ENCODE measurements around the gene LIN7B. TPM values are rescaled to one million over a fixed set of nuclear protein-coding genes. Genes with fewer than 3 reads are reported as not detected.

Gene LIN7B
- total RNA-seq, 2 donors from 2014 or later, result 9.5 to 14.9 TPM

GRCh38 chr19:49104229-49104864 is 9.8 kb upstream of the LIN7B start:
- H3K4me3 Mint-ChIP-seq, result no peak overlapping the region
- H3K9me3 Mint-ChIP-seq, result no peaks in the 10 kb centered on the region
- H3K36me3 Mint-ChIP-seq (ENCODE audit: low read depth), result peaks cover 70% of the 10 kb centered on the region
- Histone ChIP-seq H3K36me3 (ENCODE audit: control insufficient read depth, insufficient read depth, low read length) (peaks cover 89% of the 10 kb centered on the region), H3K4me3 (ENCODE audit: low read length) (no peak overlapping the region), H3K27ac (ENCODE audit: low read depth, low read length) (peak overlapping the region; percentile 73), H3K4me1 (ENCODE audit: control insufficient read depth, insufficient read depth, low read length) (no peaks in the 10 kb centered on the region), H3K9me3 (ENCODE audit: control insufficient read depth, low read length) (no peaks in the 10 kb centered on the region), H3K27me3 (ENCODE audit: control insufficient read depth, insufficient read depth, low read length, poor library complexity, severe bottlenecking) (no peaks in the 10 kb centered on the region), H3K9ac (ENCODE audit: extremely low read depth, low read length, poor library complexity, severe bottlenecking) (no peak overlapping the region)
- no peak overlapping the region for H3K27ac Mint-ChIP-seq
- no peaks in the 10 kb centered on the region for H3K27me3 Mint-ChIP-seq (ENCODE audit: insufficient read depth)
- DNase-seq, result no peak
- H3K4me1 Mint-ChIP-seq, result peaks cover 2% of the 10 kb centered on the region
- no peak for TF ChIP-seq CTCF (conservative IDR thresholded peaks at IDR 0.05)
- 92 to 95% methylated on average over 15 to 30 of the region's 30 CpGs for WGBS, 2 experiments (ENCODE audit: insufficient coverage in 1 of 2, insufficient read length in 1 of 2)

GRCh38 chr19:49106648-49107135 is 7.5 kb upstream of the LIN7B start:
- Mint-ChIP-seq H3K27me3 (ENCODE audit: insufficient read depth) (no peaks in the 10 kb centered on the region), H3K27ac (peak overlapping the region; percentile 84), H3K4me1 (peaks cover 2% of the 10 kb centered on the region), H3K4me3 (no peak overlapping the region), H3K36me3 (ENCODE audit: low read depth) (peaks cover 56% of the 10 kb centered on the region), H3K9me3 (no peaks in the 10 kb centered on the region)
- Histone ChIP-seq H3K4me3 (ENCODE audit: low read length) (no peak overlapping the region), H3K27ac (ENCODE audit: low read depth, low read length) (peak overlapping the region; percentile 44), H3K9me3 (ENCODE audit: control insufficient read depth, low read length) (no peaks in the 10 kb centered on the region), H3K36me3 (ENCODE audit: control insufficient read depth, insufficient read depth, low read length) (peaks cover 76% of the 10 kb centered on the region), H3K27me3 (ENCODE audit: control insufficient read depth, insufficient read depth, low read length, poor library complexity, severe bottlenecking) (no peaks in the 10 kb centered on the region), H3K9ac (ENCODE audit: extremely low read depth, low read length, poor library complexity, severe bottlenecking) (no peak overlapping the region), H3K4me1 (ENCODE audit: control insufficient read depth, insufficient read depth, low read length) (no peaks in the 10 kb centered on the region)
- peak; percentile 92 for DNase-seq
- peak; percentile 93 for TF ChIP-seq CTCF (conservative IDR thresholded peaks at IDR 0.05)
- WGBS, 2 experiments (ENCODE audit: insufficient coverage in 1 of 2, insufficient read length in 1 of 2), result 76 to 80% methylated on average over 10 to 12 of the region's 12 CpGs

GRCh38 chr19:49107625-49108459 is 6.3 kb upstream of the LIN7B start:
- no peak for DNase-seq
- Histone ChIP-seq H3K4me1 (ENCODE audit: control insufficient read depth, insufficient read depth, low read length) (no peaks in the 10 kb centered on the region), H3K9ac (ENCODE audit: extremely low read depth, low read length, poor library complexity, severe bottlenecking) (no peak overlapping the region), H3K36me3 (ENCODE audit: control insufficient read depth, insufficient read depth, low read length) (peaks cover 67% of the 10 kb centered on the region), H3K4me3 (ENCODE audit: low read length) (no peak overlapping the region), H3K27me3 (ENCODE audit: control insufficient read depth, insufficient read depth, low read length, poor library complexity, severe bottlenecking) (no peaks in the 10 kb centered on the region), H3K27ac (ENCODE audit: low read depth, low read length) (no peak overlapping the region), H3K9me3 (ENCODE audit: control insufficient read depth, low read length) (no peaks in the 10 kb centered on the region)
- H3K9me3 Mint-ChIP-seq, result no peaks in the 10 kb centered on the region
- no peaks in the 10 kb centered on the region for H3K27me3 Mint-ChIP-seq (ENCODE audit: insufficient read depth)
- peaks cover 46% of the 10 kb centered on the region for H3K36me3 Mint-ChIP-seq (ENCODE audit: low read depth)
- H3K27ac Mint-ChIP-seq, result no peak overlapping the region
- H3K4me3 Mint-ChIP-seq, result no peak overlapping the region
- peaks cover 4% of the 10 kb centered on the region for H3K4me1 Mint-ChIP-seq
- WGBS, 2 experiments (ENCODE audit: insufficient coverage in 1 of 2, insufficient read length in 1 of 2), result 95 to 97% methylated on average over 68 to 93 of the region's 93 CpGs
- no peak for TF ChIP-seq CTCF (conservative IDR thresholded peaks at IDR 0.05)
